Ishikawa (cell line): ENCODE data around the gene TRH.

Experiments
- CEBPB ChIP-seq: IDR thresholded peaks from 2 replicates; pipeline ENCODE4 v1.6.1; 2012
- CREB1 ChIP-seq: IDR thresholded peaks from 2 replicates; pipeline ENCODE4 v1.6.1; 2012; ENCODE audit warnings: low read depth
- EGR1 ChIP-seq: IDR thresholded peaks from 2 replicates; pipeline ENCODE4 v1.6.1; 2012
- EP300 ChIP-seq: IDR thresholded peaks from 2 replicates; pipeline ENCODE4 v1.6.1; 2012; ENCODE audit warnings: borderline replicate concordance
- FOXM1 ChIP-seq: IDR thresholded peaks from 2 replicates; pipeline ENCODE4 v1.6.1; 2012; ENCODE audit warnings: low read depth, borderline replicate concordance
- MAX ChIP-seq: IDR thresholded peaks from 2 replicates; pipeline ENCODE4 v1.6.1; 2012
- NFIC ChIP-seq: IDR thresholded peaks from 2 replicates; pipeline ENCODE4 v1.6.1; 2012
- RAD21 ChIP-seq: IDR thresholded peaks from 2 replicates; pipeline ENCODE4 v1.6.1; 2012; ENCODE audit warnings: low read depth
- REST ChIP-seq: IDR thresholded peaks from 2 replicates; pipeline ENCODE4 v1.6.1; 2012; ENCODE audit warnings: low read depth, mild to moderate bottlenecking
- TCF12 ChIP-seq: IDR thresholded peaks from 2 replicates; pipeline ENCODE4 v1.6.1; 2012; ENCODE audit warnings: low read depth
- TEAD4 ChIP-seq: IDR thresholded peaks from 2 replicates; pipeline ENCODE4 v1.6.1; 2012
- USF1 ChIP-seq: IDR thresholded peaks from 2 replicates; pipeline ENCODE4 v1.6.1; 2012
- YY1 ChIP-seq: IDR thresholded peaks from 2 replicates; pipeline ENCODE4 v1.6.1; 2012; ENCODE audit warnings: low read depth

GRCh38 chr3:129943020-129943419 is 31.5 kb upstream of the TRH start:
- no peak for TF ChIP-seq YY1
- TF ChIP-seq RAD21: no peak
- TF ChIP-seq MAX: no peak
- TF ChIP-seq CREB1: no peak
- TF ChIP-seq FOXM1: no peak
- TF ChIP-seq EP300: no peak
- TF ChIP-seq EGR1: no peak
- TF ChIP-seq NFIC: no peak
- TF ChIP-seq USF1: no peak
- no peak for TF ChIP-seq TCF12
- TF ChIP-seq REST: no peak
- TF ChIP-seq CEBPB: no peak
- TF ChIP-seq TEAD4: no peak
